ENCODE results near the gene GPR17. TPM values are rescaled to one million over a fixed set of nuclear protein-coding genes. Genes with fewer than 3 reads are reported as not detected.

Gene GPR17
- total and polyA plus RNA-seq, 8 donors: 0.35 to 1.9 TPM; not detected in 6

DNA sequence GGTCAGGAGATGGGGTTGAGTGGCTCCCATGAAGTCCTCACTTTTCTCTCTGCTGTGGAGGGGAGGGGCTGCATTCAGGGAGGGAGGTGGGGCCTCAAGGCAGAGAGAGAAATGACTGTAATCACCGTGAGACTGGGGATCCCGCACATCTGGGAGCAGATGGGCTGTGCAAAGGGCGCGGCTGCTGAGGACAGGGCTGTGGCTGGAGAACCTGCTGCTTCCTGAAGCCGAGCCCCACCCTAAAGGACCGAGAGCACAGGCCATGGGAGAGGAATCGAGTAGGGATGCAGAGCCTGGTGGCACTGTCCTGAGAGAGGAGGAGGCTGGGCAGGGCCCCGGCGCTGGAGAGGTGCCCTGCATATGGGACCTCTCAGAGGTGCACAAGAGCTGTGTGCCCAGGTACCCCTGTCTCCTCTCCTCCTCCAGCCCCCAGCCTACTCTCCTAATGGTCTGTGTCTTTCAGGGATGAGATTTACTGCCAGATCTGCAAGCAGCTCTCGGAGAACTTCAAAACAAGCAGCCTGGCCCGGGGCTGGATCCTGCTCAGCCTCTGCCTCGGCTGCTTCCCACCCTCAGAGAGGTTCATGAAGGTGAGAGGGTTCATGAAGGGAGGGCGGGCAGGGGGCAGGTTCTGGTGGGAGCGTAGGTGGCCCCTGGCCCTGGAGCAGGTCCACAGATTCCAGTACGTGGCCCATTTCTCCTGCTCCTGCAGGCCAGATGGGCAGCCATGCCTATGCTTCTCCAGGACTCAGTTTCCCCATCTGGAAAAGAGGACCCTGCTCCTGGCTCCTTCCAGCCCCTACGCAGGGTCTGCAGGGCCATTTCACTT lies 25.9 kb upstream of the GPR17 start:
- H3K9me3 ChIP-seq: no peaks in the 10 kb centered on the region
- DNase-seq (peak in 3 of 6 donors; percentile 4 to 28 (median 25)), ATAC-seq (no peak), FAIRE-seq (no peak)
- H3K36me3 ChIP-seq: no peaks in the 10 kb centered on the region
- no peaks in the 10 kb centered on the region for H3K4me1 ChIP-seq
- no peak overlapping the region for H3K4me3 ChIP-seq
- no peak overlapping the region for H3K27ac ChIP-seq
- 58 to 69% methylated on average over 16 of the region's 16 CpGs for WGBS, 2 donors
- TF ChIP-seq, protein P1, sequence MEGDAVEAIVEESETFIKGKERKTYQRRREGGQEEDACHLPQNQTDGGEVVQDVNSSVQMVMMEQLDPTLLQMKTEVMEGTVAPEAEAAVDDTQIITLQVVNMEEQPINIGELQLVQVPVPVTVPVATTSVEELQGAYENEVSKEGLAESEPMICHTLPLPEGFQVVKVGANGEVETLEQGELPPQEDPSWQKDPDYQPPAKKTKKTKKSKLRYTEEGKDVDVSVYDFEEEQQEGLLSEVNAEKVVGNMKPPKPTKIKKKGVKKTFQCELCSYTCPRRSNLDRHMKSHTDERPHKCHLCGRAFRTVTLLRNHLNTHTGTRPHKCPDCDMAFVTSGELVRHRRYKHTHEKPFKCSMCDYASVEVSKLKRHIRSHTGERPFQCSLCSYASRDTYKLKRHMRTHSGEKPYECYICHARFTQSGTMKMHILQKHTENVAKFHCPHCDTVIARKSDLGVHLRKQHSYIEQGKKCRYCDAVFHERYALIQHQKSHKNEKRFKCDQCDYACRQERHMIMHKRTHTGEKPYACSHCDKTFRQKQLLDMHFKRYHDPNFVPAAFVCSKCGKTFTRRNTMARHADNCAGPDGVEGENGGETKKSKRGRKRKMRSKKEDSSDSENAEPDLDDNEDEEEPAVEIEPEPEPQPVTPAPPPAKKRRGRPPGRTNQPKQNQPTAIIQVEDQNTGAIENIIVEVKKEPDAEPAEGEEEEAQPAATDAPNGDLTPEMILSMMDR (IDR thresholded peaks at IDR 0.05): no peak
- intact Hi-C loops (cut with DNase I): no loop called here
- H3K27me3 ChIP-seq: no peaks in the 10 kb centered on the region

DNA sequence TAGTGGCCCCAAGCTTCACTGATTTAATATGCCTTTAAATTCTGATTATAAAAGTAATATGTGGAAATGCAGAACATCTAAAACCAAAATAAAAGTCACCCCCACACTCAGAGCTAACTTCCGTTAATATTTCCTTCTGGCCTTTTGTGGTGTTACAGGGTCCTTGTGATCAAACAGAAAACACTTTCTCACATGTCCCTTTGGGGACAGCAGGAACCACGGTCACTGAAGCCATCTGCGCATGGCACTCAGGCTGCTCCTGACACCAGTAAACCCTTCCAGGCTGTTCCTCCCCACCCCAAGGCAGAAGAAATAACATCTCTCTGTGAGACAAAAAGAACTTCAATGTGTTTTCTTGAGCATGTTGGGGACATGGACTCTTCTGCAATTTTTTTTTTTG lies 25.1 kb upstream of the GPR17 start:
- DNase-seq (no peak), ATAC-seq (no peak), FAIRE-seq (no peak)
- Histone ChIP-seq H3K27me3 (no peaks in the 10 kb centered on the region), H3K4me3 (no peak overlapping the region), H3K9me3 (no peaks in the 10 kb centered on the region), H3K36me3 (no peaks in the 10 kb centered on the region), H3K27ac (no peak overlapping the region), H3K4me1 (no peaks in the 10 kb centered on the region)
- intact Hi-C loops (cut with DNase I): no loop called here
- TF ChIP-seq, protein P1 (IDR thresholded peaks at IDR 0.05): no peak
- 79 to 82% methylated on average over 3 of the region's 3 CpGs for WGBS, 2 donors

DNA sequence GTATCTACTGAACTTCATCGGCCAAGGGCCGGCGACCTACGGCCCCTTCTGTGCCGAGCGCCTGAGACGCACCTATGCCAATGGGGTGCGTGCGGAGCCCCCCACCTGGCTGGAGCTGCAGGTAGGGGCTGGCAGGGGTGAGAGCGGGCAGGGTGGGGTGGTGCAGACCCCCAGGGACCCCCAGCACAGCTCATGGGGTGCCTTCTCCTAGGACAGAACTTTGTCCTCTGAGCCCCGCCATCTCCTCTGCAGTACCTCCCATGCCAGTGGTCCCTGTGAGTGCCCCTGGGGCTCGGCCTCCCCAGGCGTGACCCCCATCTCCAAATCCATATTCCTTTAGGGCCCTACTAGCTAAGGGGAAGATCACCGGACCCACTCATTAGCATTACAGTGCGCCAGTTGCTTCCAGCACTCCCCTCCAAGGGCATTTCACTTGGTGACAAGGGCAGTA lies 23.9 kb upstream of the GPR17 start:
- DNase-seq (peak in 2 of 6 donors; percentile 4 to 28), FAIRE-seq (no peak), ATAC-seq (no peak)
- intact Hi-C loops (cut with DNase I): no loop called here
- WGBS, 2 donors: 88 to 93% methylated on average over 15 of the region's 15 CpGs
- Histone ChIP-seq H3K27ac (no peak overlapping the region), H3K4me1 (no peaks in the 10 kb centered on the region), H3K9me3 (no peaks in the 10 kb centered on the region), H3K36me3 (no peaks in the 10 kb centered on the region), H3K27me3 (no peaks in the 10 kb centered on the region), H3K4me3 (no peak overlapping the region)
- TF ChIP-seq, protein P1 (IDR thresholded peaks at IDR 0.05): no peak

DNA sequence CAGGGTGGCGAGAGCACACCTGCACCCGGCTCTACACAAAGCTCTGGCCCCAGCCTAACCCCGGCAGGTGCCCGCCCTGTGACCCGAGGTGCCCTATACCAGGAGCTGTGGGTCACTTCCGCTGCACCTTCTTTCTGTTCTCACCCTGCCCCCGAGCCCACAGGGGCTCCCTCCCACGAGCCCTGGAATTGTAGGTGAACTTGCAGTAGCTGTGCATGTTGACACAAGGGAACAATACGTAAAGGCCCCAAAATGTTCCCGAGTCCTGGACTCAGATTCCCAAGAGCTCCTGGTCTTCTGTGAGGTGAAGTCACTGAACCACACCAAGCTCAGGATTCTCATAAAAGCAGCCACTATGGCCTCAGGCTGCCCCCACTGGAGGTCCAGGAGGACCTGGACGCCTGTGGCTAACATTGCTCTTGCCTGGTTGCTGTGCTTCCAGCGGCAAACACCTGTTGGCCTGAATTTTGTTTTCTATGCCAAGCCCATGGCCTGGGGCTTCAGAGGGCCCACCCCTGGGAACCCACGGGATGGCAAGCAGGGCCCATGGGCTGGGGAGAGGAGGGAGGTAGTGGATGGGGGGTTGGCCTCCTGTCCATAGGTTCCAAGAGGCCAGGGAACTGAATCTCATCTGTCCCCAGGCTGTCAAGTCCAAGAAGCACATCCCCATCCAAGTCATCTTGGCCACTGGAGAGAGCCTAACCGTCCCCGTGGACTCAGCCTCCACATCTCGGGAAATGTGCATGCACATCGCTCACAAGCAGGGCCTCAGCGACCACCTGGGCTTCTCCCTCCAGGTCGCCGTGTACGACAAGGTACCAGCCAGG lies 23.2 kb upstream of the GPR17 start:
- intact Hi-C loops (cut with DNase I): no loop called here
- Histone ChIP-seq H3K27me3 (no peaks in the 10 kb centered on the region), H3K27ac (no peak overlapping the region), H3K4me3 (no peak overlapping the region), H3K9me3 (no peaks in the 10 kb centered on the region), H3K36me3 (no peaks in the 10 kb centered on the region), H3K4me1 (no peaks in the 10 kb centered on the region)
- FAIRE-seq (no peak), ATAC-seq (no peak), DNase-seq (peak in 3 of 6 donors; percentile 8 to 49 (median 28))
- WGBS, 2 donors: 73 to 81% methylated on average over 21 of the region's 21 CpGs
- TF ChIP-seq, protein P1 (IDR thresholded peaks at IDR 0.05): no peak
